K562 (cell line): ENCODE results near the gene HPCAL1. TPM values are rescaled to one million over a fixed set of nuclear protein-coding genes. Genes with fewer than 3 reads are reported as not detected.

Experiments
- ATF6 ChIP-seq: sonication (generic); formaldehyde crosslinking; IDR thresholded peaks from 2 replicates; pipeline ENCODE4 v1.4.0; 2020; ENCODE audit warnings: mild to moderate bottlenecking, missing genetic modification reagents
- BCL6 ChIP-seq: fragments of 250-450 bp; sonication (Bioruptor Pico); IDR thresholded peaks from 2 replicates; pipeline ENCODE4 v1.4.0; 2020
- CHD4 ChIP-seq: fragments of 200-600 bp; sonication (generic); IDR thresholded peaks from 3 replicates; pipeline ENCODE4 v1.6.1; 2012; ENCODE audit warnings: low read depth, mild to moderate bottlenecking, mixed read lengths, low read length, inconsistent platforms; ENCODE audit not compliant: insufficient read depth, insufficient replicate concordance, poor library complexity, severe bottlenecking
- HEY1 ChIP-seq: fragments of 250-450 bp; sonication (Bioruptor Pico); IDR thresholded peaks from 2 replicates; pipeline ENCODE4 v1.5.0; 2020; ENCODE audit warnings: mild to moderate bottlenecking, moderate library complexity, borderline replicate concordance
- MLLT1 ChIP-seq, 2 experiments: fragments of 450-650 bp; IDR thresholded peaks; 2 replicates each; pipeline ENCODE4 v1.6.1; 2016
- NR2C2 ChIP-seq, 2 experiments: fragments of 200-800 bp in 1 of 2; sonication (Bioruptor generic) in 1 of 2; sonication (generic) in 1 of 2; formaldehyde crosslinking in 1 of 2; IDR thresholded peaks; 2 replicates each; pipeline versions ENCODE4 v1.6.1 to v1.8.0; 2016 to 2022; ENCODE audit warnings: mild to moderate bottlenecking in 1 of 2, missing compliant biosample characterization in 1 of 2, missing genetic modification characterization in 1 of 2, missing genetic modification reagents in 1 of 2
- PHF8 ChIP-seq: fragments of 200-600 bp; sonication (generic); IDR thresholded peaks from 2 replicates; pipeline ENCODE4 v1.6.1; 2012; ENCODE audit warnings: mixed run types, mild to moderate bottlenecking, inconsistent platforms, low read length, moderate library complexity, borderline replicate concordance
- SETDB1 ChIP-seq: IDR thresholded peaks from one replicate; pipeline ENCODE4 v1.6.1; 2012; ENCODE audit warnings: low read length, control low read depth, inconsistent platforms
- SMAD4 ChIP-seq: fragments of 250-450 bp; sonication (Bioruptor Pico); conservative IDR thresholded peaks from 2 replicates; pipeline ENCODE4 v1.8.0; 2021; ENCODE audit warnings: inconsistent platforms, mild to moderate bottlenecking, moderate library complexity
- TAF15 ChIP-seq: fragments of 200-400 bp; formaldehyde crosslinking; IDR thresholded peaks from 2 replicates; pipeline ENCODE4 v1.6.1; 2017; ENCODE audit warnings: mild to moderate bottlenecking, low read depth, low read length, moderate library complexity
- ZBED1 ChIP-seq: IDR thresholded peaks from 2 replicates; pipeline ENCODE4 v1.6.1; 2014
- ZBTB7A ChIP-seq: IDR thresholded peaks from 2 replicates; pipeline ENCODE4 v1.6.1; 2011; ENCODE audit warnings: low read depth, mild to moderate bottlenecking, low read length, moderate library complexity, borderline replicate concordance; ENCODE audit not compliant: control insufficient read depth
- ZKSCAN3 ChIP-seq: fragments of 250-450 bp; sonication (Bioruptor Pico); IDR thresholded peaks from 2 replicates; pipeline ENCODE4 v1.4.0; 2020
- ZNF124 ChIP-seq: sonication (generic); formaldehyde crosslinking; IDR thresholded peaks from 2 replicates; pipeline ENCODE4 v1.8.1; 2022; ENCODE audit warnings: missing genetic modification reagents
- polyA plus RNA-seq, 8 experiments: library from polyadenylated mRNA; depleted of rRNA in 4 of 8; stranded (reverse) in 5 of 8; unstranded in 3 of 8; fragments of >200 nt; fragmentation: Nextera tagmentation in 2 of 8; fragmentation: Illumina TruSeq in 1 of 8; extraction: Ambion mirVana in 2 of 8; extraction: Trizol in 1 of 8; gene quantifications; 2 replicates each; pipeline versions ENCODE4 v1.2.1 to v1.2.3, GENCODE V29; 2011 to 2014; ENCODE audit warnings: inconsistent platforms in 1 of 8, missing spikeins in 1 of 8
- total RNA-seq, 7 experiments: library from RNA; depleted of rRNA in 6 of 7; stranded (reverse); fragments of >200 nt in 6 of 7; fragmentation: Illumina TruSeq in 2 of 7; extraction: Trizol in 2 of 7; gene quantifications; 2 replicates each; pipeline versions ENCODE4 v1.2.1 to v1.2.3, GENCODE V29; 2011 to 2021; ENCODE audit warnings: low replicate concordance in 1 of 7
- TF ChIP-seq, protein P1 (sequence below): fragments of 450-650 bp; formaldehyde crosslinking; IDR thresholded peaks from 2 replicates; pipeline ENCODE4 v1.4.0; 2020; ENCODE audit warnings: mild to moderate bottlenecking, moderate library complexity
- TF ChIP-seq, protein P2 (sequence below): fragments of 450-650 bp; formaldehyde crosslinking; IDR thresholded peaks from 2 replicates; pipeline ENCODE4 v1.4.0; 2020; ENCODE audit warnings: mild to moderate bottlenecking, mixed read lengths
- TF ChIP-seq, protein P3 (sequence below): fragments of 250-450 bp; sonication (Bioruptor Pico); IDR thresholded peaks from 2 replicates; pipeline ENCODE4 v1.6.1; 2021; ENCODE audit warnings: mild to moderate bottlenecking
- TF ChIP-seq, protein P4 (sequence below): sonication (generic); formaldehyde crosslinking; IDR thresholded peaks from 2 replicates; pipeline ENCODE4 v1.8.0; 2022; ENCODE audit warnings: mild to moderate bottlenecking, missing genetic modification reagents

The HPCAL1 gene
- total and polyA plus RNA-seq, 9 of the 15 experiments (the other 6 are each of a cell fraction or from before 2014, with no cell fraction given) = 2.7 to 65.5 (median 23.9) TPM

- TF ChIP-seq, protein P1, sequence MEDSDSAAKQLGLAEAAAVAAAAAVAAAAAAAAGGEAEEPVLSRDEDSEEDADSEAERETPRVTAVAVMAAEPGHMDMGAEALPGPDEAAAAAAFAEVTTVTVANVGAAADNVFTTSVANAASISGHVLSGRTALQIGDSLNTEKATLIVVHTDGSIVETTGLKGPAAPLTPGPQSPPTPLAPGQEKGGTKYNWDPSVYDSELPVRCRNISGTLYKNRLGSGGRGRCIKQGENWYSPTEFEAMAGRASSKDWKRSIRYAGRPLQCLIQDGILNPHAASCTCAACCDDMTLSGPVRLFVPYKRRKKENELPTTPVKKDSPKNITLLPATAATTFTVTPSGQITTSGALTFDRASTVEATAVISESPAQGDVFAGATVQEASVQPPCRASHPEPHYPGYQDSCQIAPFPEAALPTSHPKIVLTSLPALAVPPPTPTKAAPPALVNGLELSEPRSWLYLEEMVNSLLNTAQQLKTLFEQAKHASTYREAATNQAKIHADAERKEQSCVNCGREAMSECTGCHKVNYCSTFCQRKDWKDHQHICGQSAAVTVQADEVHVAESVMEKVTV (CRISPR knock-in tag) = peak; percentile 98
- TF ChIP-seq, protein P2, sequence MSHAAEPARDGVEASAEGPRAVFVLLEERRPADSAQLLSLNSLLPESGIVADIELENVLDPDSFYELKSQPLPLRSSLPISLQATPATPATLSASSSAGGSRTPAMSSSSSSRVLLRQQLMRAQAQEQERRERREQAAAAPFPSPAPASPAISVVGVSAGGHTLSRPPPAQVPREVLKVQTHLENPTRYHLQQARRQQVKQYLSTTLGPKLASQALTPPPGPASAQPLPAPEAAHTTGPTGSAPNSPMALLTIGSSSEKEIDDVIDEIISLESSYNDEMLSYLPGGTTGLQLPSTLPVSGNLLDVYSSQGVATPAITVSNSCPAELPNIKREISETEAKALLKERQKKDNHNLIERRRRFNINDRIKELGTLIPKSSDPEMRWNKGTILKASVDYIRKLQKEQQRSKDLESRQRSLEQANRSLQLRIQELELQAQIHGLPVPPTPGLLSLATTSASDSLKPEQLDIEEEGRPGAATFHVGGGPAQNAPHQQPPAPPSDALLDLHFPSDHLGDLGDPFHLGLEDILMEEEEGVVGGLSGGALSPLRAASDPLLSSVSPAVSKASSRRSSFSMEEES (CRISPR knock-in tag) = no peak
- no peak for TF ChIP-seq PHF8
- TF ChIP-seq ATF6 (CRISPR knock-in tag) = no peak
- no peak for TF ChIP-seq ZKSCAN3
- no peak for TF ChIP-seq TAF15
- TF ChIP-seq SMAD4 = no peak
- no peak for TF ChIP-seq NR2C2 (CRISPR knock-in tag; IDR thresholded peaks at IDR 0.05)
- no peak for TF ChIP-seq NR2C2 (tag; IDR thresholded peaks at IDR 0.05)
- TF ChIP-seq ZNF124 (CRISPR knock-in tag) = no peak
- TF ChIP-seq, protein P3, sequence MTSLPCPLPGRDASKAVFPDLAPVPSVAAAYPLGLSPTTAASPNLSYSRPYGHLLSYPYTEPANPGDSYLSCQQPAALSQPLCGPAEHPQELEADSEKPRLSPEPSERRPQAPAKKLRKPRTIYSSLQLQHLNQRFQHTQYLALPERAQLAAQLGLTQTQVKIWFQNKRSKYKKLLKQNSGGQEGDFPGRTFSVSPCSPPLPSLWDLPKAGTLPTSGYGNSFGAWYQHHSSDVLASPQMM (CRISPR knock-in tag) = no peak
- no peak for TF ChIP-seq HEY1 (CRISPR knock-in tag)
- TF ChIP-seq CHD4 = no peak
- peak; percentile 94 for TF ChIP-seq ZBTB7A
- no peak for TF ChIP-seq MLLT1 (IDR thresholded peaks at IDR 0.05)
- TF ChIP-seq BCL6 = no peak
- TF ChIP-seq, protein P4, sequence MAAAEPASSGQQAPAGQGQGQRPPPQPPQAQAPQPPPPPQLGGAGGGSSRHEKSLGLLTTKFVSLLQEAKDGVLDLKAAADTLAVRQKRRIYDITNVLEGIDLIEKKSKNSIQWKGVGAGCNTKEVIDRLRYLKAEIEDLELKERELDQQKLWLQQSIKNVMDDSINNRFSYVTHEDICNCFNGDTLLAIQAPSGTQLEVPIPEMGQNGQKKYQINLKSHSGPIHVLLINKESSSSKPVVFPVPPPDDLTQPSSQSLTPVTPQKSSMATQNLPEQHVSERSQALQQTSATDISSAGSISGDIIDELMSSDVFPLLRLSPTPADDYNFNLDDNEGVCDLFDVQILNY = no peak
- TF ChIP-seq SETDB1 = no peak
- TF ChIP-seq ZBED1 = no peak
Measured at GRCh38 chr2:10434886-10435819, 132.4 kb downstream of the HPCAL1 start (continued).
